ENCODE data around the gene DACH1. TPM values are rescaled to one million over a fixed set of nuclear protein-coding genes. Genes with fewer than 3 reads are reported as not detected.
"Not testable (repeated sequence)": the region's sequence is repeated elsewhere in the genome, so short reads cannot be mapped to it uniquely, and the experiment has no call there.

DACH1 gene
- 0.14 TPM in 1 of 2 replicates, not detected in the other for total RNA-seq (2014; rRNA removed; shearing (Covaris generic))

DNA sequence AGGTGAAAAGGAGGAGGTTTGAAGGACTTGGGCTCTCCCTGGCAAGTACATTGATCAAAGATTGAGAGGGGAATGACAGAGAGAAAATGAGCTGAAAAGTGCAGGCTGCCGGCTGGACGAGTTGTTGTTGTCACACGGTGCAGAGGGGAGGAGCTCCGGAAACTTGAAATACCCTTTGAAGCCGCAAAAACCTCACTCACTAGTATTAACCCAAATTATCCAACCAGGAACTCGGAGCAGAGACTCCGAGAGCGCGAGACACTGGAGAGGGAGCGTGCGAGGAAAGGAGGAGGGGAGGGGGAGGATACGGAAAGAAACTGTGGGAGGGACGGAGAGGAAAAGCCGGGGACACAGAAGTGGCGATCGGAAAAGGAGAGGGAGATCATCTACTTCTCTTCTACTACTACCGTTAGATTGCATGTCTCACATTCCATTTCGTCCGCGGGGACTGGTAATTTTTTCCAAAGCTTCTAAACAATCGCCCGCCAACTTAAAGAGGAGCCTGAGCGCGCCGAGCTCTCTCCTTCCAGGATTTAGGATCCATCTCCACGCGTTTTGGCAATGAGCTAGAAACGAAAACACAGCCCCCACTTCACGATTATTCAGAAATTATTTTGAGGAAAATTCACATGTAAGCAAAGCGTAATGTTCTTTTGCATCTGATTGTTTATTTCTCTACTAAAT, at the start of gene DACH1:
Gene DACH1 (minus strand): TSS at position 74 of the 684 bp plus-strand sequence.
- peak; percentile 78 for DNase-seq (ENCODE audit: low spot score)

DNA sequence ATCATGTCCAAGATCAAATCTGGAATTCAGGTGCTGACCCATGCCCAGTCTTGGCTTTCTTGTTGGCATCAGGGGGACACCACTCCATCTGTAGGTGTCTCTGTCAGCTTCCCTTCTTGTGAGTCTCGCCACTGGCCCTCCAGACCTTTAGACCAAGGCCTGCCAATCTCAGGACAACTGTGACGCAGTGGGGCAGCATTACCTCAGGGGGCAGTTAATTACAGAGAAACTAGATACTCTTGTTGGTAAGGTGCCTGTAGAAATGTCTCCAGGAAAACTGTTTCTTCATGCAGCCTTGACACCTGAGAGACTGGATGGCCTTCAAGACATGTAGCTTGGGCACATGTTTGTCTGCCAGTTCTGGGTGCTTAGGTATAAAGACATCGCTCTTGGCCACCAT, 46.7 kb upstream of the DACH1 start:
- no peak for DNase-seq (ENCODE audit: low spot score)

GRCh38 chr13:71912524-71912923, 45.5 kb upstream of the DACH1 start:
- DNase-seq (ENCODE audit: low spot score): peak; percentile 55

DNA sequence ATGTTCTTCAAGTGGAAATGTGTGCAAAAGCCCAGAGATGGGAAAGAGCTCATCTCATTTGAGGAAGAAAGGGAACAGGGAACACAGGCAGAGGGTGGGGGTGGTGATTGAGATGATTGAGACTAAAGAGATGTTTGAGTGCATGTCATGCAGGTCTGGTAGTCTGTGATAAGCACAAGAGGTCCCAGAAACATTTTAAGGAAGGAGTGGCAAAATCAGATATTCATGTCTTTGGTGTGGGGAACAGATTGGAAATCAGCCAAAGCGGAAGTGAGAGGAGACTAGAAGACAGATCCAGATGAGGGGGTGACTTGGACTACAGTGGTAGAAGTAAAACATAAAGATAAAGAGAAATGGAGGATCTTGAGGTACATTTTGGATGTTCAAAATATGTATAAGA, 39.4 kb upstream of the DACH1 start:
- DNase-seq (ENCODE audit: low spot score): no peak

DNA sequence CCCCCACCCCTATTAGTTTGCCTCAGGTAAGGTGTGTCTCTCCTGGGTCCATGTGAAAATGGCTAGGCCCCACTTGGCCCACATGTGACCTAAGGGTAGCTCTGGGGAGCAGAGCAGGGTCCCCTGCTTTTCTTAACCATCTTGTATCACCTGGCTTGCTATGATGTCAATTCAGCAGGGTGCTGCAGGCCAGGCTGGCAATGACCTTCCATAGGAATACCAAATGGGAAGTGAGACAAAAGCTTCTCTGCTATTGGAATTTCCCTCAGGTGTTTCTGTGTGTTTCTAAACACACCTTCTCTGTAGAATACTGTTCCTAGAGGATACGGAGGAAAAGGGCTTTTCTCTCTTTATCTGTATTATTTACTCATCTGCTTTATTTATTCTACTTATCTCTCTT, 35.7 kb upstream of the DACH1 start:
- no peak for DNase-seq (ENCODE audit: low spot score)

DNA sequence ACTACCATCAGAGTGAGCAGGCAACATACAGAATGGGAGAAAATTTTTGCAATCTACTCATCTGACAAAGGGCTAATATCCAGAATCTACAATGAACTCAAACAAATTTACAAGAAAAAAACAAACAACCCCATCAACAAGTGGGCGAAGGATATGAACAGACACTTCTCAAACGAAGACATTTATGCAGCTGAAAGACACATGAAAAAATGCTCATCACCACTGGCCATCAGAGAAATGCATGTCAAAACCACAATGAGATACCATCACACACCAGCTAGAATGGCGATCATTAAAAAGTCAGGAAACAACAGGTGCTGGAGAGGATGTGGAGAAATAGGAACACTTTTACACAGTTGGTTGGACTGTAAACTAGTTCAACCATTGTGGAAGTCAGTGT, 26.5 kb upstream of the DACH1 start:
- DNase-seq (ENCODE audit: low spot score): not testable (repeated sequence)

GRCh38 chr13:71886880-71887279, 19.9 kb upstream of the DACH1 start:
- no peak for DNase-seq (ENCODE audit: low spot score)

- DNase-seq (ENCODE audit: low spot score): no peak
Measured at GRCh38 chr13:71882120-71882519, 15.1 kb upstream of the DACH1 start.

DNA sequence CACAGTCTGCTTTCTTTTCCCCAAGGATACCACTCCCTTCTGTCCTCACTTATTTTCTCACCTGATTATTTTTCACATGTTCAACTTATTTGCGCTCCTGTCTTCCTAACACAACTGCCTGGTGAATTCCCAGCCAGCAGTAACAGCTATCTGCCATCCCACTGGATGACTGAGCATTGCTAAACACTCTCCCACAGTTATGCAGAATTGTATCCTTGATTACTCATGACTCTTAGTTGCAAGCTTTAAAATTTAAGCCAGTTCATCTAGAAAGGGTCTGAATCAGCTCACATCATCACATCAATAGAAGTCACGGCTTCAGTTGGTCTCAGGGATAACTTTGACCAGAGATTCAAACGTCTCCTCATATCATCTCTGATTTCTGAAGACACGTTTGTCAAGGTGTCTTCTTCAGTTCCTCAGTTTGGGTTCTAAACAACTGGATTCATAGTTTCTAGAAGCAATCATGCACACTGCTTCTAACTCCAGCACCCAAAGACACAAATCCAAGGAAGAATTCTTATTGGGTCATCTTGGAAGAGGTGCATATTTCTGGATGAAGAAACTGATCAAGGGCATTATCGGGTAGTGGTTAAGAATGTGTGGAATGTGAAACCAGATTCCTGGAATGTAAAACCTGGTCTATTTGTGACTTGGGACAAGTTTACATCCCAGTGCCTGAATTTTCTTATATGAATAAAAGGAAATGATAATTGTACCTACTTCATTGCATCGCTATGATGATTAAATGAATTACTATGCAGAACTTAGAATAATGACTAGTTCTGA, 13.9 kb upstream of the DACH1 start:
- DNase-seq (ENCODE audit: low spot score): no peak

DNA sequence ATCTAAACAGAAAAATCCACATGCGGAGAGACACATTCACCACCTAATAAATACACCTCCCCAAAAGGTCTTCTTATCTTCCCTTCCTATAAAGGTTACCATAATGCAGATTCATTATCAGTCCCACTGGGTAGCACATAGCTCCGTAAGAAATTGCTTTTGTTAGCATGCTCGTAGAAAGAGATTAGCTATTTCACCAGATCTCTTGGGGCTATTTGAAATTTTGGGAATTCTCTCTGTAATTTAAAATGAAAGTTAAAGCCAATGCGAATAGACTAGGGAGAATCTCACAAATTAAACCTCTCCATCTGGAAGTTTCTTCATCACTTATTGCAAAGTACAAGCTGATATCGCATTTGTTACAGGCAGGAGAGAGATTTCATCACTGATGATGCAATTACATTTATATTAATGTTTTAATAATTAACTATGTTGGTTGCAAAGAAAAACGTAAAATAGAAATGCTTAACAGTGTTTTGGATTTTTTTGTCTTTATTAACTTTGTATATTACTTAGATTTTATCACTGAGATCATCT, 12.9 kb upstream of the DACH1 start:
- no peak for DNase-seq (ENCODE audit: low spot score)

- DNase-seq (ENCODE audit: low spot score): peak; percentile 18
Measured at GRCh38 chr13:71879129-71879535, 12.1 kb upstream of the DACH1 start.

DNA sequence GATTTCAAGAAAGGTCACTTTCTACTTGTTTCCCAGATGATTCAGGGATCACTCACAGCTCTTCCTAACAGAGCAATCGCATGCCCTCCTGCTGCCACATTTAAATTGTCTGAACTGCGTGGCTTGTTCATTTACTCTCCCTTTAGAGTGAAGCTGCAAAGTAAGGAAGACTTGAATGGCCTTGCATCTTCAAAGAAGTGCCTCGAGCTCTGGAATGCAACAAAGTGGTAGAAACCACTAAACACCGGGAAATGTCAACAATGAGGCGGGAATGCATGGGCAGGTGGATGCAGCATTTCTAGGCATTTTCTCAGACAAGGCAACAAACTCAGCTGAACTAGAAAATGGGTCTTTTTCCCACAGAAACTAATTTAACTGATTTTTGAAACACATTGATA, 10.3 kb upstream of the DACH1 start:
- no peak for DNase-seq (ENCODE audit: low spot score)

GRCh38 chr13:71876648-71877255, 9.7 kb upstream of the DACH1 start:
- no peak for DNase-seq (ENCODE audit: low spot score)

DNA sequence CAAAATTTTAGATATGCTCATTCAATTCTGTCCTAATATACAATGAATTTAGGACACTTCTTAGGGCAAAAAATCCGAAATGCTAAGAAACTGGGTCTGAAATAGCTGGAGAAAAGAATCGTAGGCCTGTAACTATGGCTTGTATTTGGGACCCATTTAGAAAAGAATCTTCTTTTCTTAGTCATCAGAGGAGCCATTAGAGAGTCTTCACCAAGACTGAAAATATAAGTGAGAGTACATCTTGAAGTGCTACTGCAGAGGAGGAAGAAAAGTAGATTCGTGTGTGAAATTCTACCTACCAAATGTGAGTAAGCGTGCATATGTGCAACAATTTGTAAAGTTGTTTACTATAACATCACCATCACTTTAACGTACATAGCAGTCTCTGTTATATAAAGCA, 8.8 kb upstream of the DACH1 start:
- no peak for DNase-seq (ENCODE audit: low spot score)

- DNase-seq (ENCODE audit: low spot score): no peak
Measured at GRCh38 chr13:71874458-71874857, 7.5 kb upstream of the DACH1 start.

GRCh38 chr13:71873418-71874247, 6.6 kb upstream of the DACH1 start:
- no peak for DNase-seq (ENCODE audit: low spot score)

DNA sequence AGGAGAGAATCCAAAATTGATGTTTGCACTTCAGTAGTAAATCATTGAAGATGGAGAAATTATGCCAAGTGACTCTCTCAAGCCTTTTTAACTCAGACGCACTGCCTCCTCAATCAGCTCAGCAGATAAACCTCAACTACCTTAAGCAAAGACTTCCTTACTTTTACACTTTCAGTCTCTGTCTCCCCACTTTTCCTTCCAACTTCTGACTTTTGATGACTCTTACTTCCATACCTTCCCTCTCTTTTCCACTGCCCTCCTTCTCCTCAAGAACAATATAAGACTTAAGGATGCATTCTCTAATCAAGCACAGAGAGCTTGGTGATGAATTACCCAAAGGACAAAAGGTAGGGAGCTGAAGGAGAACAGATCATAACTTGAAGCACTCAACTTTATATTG, 4.8 kb upstream of the DACH1 start:
- DNase-seq (ENCODE audit: low spot score): no peak

GRCh38 chr13:71871176-71871754, 4.3 kb upstream of the DACH1 start:
- no peak for DNase-seq (ENCODE audit: low spot score)

DNA sequence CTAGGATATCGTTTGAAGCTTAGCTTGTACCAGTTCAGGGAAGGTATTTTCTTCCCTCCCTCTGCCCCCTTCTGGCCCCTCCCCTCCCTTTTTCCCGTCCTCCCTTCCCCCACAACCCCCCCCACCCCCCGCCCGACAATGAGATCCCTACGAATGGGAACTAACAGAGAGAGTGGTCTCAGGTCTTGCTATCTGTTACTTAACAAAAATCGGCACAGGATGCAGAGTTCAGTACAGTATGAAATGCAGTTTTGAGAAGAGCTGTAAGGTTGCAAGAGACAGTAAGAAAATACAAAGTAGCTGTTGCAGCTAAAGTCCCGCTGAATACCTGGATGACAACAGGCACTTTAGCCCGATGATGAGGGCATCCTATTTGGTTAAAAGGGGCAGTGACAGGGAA, 3.1 kb upstream of the DACH1 start:
- no peak for DNase-seq (ENCODE audit: low spot score)

- no peak for DNase-seq (ENCODE audit: low spot score)
Measured at GRCh38 chr13:71869274-71869673, 2.3 kb upstream of the DACH1 start.

Data from H4 (cell line).